Hematopoietic multipotent progenitor cell treated with erythropoietin and hydrocortisone succinate and interleukin-3 and kit ligand, for 17 days (in vitro differentiated cells): ENCODE results near the gene DPP4.
"Not testable (repeated sequence)": the region's sequence is repeated elsewhere in the genome, so short reads cannot be mapped to it uniquely, and the experiment has no call there.

ENCODE experiments used
- DNase-seq: peaks from one replicate; pipeline ENCODE4 v3.0.0-alpha.2; 2015; ENCODE audit warnings: low spot score

Gene DPP4

GRCh38 chr2:162057426-162057825 is 16.6 kb downstream of the DPP4 start:
- DNase-seq = no peak

DNA sequence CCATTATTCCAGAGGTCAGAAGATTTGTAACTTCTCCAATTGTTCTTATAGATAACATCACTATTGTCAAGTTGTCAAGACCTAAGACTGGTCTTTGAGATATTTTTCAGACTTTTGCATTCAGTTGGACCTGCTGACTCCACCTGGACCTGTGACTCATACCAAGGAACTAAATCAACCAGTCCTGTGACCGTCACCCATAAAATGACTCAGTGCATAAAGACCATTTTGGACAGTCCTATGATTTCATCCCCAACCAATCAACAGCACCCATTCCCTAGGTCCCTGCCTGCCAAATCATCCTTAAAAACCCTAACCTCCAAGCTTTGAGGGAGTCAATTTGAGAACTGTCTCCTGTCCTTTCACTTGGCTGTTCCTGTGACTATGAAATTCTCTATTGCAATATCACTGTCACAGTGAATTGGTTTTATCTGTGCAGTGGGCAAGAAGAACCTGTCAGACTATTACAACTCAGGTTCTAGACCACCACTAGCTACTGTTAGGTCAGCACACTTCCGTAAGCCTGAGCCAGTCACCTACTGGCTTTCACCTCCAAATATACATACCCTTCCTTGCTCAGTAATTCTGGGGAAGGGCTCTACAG is 17.1 kb downstream of the DPP4 start:
- DNase-seq = no peak

GRCh38 chr2:162053808-162054155 is 20.2 kb downstream of the DPP4 start:
- DNase-seq = no peak

DNA sequence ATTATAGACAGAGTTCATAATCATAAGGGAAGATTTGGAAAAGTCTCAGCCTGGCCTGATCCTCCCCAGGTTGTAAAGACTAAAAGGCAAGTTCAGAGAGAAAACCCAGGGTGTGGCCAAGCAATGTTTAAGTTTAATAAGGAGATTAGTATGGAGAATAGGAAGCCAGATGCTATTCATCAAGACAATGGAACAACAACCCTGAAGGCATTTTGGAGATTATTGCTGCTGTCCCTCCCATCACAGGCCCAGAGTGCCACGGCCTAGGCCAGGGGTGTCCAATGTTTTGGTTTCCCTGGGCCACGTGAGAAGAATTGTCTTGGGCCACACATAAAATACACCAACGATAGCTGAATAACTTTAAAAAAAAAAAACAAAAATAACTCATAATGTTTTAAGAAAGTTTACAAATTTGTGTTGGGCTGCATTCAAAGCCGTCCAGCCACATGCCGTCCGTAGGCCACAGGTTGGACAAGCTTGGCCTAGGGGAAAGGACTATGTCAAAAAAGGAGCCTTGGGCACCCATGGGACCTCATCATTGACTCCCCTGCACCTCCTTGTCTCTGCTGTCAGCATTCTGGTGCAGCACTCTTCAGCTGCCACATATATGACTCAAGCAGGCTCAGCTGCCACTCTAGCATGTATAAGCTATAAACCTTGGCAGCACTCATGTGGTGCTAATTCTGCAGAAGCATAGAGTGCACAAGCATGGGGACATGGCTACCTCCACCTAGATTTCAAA is 20.8 kb downstream of the DPP4 start:
- no peak for DNase-seq

GRCh38 chr2:162050513-162050961 is 23.5 kb downstream of the DPP4 start:
- no peak for DNase-seq

GRCh38 chr2:162049089-162049488 is 24.9 kb downstream of the DPP4 start:
- DNase-seq = not testable (repeated sequence)

GRCh38 chr2:162044586-162044985 is 29.4 kb downstream of the DPP4 start:
- DNase-seq = no peak

DNA sequence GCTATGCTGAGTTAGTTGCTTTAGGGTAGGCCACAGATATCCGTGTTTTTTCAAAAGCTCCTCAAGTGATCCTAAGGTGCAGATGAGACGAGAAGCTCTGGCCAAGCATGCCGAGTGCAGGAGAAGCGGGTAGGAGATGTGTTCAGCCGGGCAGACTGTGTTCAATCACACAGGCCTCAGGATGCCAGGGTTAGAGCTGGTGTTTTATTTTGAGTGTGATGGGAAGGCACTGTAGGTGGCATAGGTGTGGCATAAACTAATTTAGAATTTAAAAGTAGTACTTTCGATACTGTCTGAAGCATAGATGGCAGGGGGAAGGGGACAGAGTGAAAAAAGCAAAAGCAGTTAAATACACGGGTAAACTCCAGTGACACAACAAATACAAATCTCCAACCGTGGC is 30.9 kb downstream of the DPP4 start:
- DNase-seq = no peak

DNA sequence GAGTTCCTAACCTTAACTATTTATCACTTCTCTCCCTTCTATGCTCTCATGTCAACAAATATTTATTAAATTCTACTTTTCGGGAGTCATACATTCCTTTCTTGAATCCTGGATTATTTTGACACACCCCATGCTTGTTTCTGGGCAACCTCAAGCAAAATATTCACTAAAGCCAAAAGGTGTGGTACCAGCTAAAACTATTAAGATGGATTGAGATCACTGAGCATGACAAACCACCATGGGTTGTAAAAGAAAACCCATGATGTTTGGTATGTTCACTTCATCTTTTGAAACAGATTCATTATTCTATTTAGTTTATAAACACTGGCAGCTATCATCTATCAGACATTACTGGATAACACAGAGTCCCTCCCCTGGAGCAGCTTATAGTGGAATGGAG is 32.5 kb downstream of the DPP4 start:
- no peak for DNase-seq

- DNase-seq = no peak
These were observed 35.3 kb downstream of the DPP4 start for GRCh38 chr2:162038725-162039124.

DNA sequence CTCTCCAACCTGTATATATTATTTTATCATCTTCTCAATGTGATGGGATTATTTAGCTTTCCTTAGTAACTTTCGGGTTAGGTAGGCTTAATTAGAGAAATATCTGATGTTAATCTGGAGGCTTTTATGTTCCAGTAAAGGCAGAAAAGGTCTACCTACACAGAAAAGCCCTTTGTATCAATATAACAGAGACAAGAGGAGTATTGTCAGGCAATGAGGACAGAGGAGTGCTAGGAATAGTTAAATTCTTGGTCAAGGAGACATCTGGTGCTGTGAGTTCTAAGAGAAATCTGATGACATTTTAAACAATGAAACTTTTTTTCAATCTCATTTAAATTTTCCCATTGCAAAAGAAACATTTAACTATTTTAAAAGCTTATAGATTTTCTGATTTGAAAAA is 36.1 kb downstream of the DPP4 start:
- no peak for DNase-seq

DNA sequence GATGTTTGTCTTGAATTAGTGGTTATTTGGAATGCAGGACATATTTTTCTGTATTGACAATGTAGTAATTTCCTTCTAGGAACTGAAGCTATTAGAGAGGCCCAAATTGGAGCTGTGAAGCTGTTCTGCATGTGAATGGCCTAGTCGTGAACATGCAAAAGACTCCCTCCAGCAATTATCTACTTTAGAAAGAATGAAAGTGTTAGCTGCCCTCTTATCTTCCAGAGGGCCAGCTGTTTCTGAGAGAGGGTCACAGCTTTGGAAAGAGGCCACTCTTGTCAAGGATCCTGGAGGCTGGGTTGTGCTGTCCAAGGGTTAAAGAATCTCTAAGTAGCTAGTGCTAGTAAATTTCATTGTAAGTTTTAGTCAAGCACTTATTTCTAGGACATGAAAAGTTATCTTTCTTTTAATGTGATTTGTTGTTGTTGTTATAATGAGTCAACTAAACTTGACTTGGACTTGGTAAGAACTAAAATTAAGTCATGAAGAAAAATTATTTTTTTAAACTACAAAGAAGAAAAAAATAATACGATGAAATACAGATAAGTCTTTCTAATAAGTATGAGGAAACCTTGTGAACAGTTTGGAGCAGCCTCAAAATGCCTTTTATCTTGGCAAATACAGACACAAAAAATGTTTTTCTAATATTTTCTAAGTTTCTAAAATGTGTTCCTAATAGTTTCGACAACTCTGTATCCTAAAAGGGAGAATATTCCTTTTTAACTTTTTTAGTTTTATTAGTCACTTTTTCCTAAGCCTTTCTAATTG is 36.8 kb downstream of the DPP4 start:
- no peak for DNase-seq

- no peak for DNase-seq
These were observed 38.0 kb downstream of the DPP4 start for GRCh38 chr2:162035981-162036380.

GRCh38 chr2:162030363-162031190 is 43.4 kb downstream of the DPP4 start:
- no peak for DNase-seq

DNA sequence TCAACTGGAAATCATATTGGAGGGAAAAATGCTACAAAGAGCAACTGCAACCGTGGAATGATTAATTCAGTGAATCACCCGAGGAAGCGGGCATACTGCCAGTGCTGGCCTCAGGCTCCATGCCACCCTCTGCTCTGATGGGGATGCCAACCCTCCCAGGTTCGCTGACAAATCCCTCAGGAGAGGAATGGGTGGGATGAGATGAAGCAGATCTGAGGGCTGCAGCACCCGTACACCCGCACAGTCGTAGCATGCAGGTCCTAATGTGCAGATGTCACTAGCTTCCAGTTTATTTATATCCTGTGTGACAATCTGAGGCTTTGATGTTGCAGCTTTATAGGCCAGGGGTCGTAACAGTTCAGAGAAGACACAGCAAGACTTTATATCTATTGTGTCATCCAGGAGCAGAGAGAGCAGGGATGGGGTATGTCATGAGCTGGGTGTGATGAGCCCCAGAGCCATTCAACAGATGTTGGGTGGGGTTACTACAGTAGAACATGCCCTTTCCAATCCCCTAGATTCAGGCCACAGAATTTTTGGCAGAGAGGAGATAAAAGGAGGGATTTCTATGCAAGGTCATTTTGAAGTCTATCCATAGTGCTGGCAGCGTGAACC is 44.6 kb downstream of the DPP4 start:
- DNase-seq = no peak

DNA sequence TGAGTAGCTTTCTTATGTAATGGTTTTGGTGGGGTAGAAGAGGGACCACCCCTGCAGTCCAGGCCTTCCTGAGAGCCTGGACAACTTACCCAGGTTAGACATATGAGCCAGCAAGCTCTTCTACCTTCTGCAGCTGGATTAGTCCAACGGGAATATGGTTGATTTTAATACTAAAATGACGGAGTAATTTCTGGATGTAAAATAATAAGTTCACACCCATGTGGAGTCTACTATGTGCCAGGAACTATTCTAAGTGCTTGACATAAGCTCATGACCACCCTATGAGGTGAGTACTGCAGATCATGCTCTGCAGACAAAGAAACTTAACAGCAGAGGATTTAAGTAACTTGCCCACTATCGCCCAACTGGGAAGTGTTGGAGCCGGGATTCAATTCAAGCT is 45.5 kb downstream of the DPP4 start:
- DNase-seq = no peak

DNA sequence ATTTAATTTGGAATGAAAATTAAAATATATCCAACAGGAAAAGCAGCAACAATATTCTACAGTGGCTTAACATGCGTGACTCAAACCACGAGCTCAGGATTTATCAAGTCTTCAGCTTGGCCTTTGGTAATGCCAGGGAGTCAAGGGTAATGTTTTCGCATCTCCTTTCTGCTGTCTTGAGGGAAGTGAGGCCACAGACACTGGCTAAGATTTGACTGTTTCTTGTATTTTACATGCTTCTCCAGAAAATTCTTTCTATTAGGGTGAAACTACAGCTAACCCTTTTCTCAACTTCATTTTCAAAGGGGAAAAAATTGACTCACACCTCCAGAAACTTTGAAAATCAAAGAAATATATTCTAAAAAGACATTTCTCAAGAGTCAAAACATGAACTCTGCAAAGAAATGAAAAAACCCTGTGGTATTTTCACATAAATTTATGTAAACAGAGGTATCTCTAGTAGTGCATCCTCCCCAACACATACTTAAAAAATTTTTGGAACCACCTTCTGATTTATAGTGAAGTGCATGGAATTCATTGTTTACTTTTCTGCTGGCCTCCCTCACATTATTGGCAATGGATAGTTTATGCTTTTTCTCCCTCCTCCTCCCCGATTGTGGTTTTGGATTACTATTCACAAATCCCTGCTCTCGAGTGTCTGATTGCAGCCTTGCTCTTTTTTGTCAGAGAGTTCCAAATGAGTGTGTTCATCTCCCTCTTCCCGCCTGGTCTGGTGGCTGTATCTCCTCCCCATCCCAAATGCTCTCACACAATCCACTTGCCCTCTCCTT is 48.7 kb downstream of the DPP4 start:
- DNase-seq = no peak

DNA sequence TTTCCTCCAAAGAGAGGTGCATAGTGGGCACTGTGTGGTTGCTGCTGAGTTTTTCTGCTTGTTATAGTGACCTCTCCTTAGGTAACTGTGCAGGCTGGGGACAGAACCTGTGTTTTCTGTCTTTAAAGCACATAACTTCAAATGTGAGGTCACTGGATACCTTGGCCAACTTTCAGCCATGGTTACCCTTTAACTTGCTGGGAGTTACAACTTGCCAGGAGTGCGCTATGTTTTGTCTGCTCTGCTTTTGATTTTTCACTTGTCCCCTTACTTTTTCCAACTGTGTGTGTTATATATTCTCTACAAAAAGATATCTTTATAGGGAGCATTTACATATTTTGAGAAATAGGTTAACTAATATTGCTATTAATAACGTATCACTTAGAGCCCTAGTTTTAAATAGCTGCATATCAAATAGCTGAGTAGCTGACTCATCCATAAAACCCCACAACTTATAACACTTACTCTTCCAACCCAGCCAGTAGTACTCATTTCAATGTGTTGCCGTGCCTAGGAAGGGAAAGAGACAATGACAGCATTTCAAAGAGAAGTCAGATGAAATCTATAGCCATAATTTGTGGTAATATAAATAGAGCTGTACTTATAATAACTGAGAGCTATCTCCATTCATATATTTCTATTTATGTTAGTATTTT is 51.6 kb downstream of the DPP4 start:
- DNase-seq = no peak

DNA sequence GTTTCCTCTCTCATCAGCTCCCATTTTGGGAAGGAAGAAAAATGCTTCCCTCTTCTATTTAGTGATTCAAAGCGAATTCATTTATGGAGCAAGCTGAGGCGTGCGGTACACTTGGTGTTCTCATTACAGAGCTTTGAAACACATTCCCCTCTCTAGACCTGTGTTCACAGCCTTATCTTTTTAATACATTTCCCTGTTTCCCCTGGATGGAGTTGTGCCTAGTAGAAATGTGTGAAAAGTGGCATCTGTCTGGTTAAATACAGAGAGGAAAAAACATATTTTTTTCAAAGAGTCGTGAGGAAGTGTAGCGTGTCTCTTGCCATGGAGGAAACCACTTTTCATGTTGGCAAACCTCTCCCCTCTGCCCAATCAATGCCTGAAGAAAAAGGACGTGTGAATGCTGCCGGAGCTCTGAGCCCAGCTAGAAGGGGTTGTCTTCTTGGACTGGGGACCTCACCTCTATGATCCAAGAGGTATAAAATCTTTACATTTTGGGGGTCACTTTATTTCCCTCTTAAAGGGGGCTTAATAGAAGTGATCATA is 52.4 kb downstream of the DPP4 start:
- no peak for DNase-seq

- no peak for DNase-seq
These were observed 55.5 kb downstream of the DPP4 start for GRCh38 chr2:162018530-162018929.
